Measurements from ENCODE around the gene ST8SIA5. TPM values are rescaled to one million over a fixed set of nuclear protein-coding genes. Genes with fewer than 3 reads are reported as not detected.

Gene ST8SIA5
- polyA plus RNA-seq, 3 donors, result not detected

GRCh38 chr18:46678041-46678440 is 78.8 kb downstream of the ST8SIA5 start:
- Mint-ChIP-seq H3K4me1 (peaks cover 7% of the 10 kb centered on the region), H3K4me3 (no peak overlapping the region), H3K27ac (no peak overlapping the region), H3K27me3 (ENCODE audit: low read depth in 3 of 3) (peaks cover 10 to 13% (median 10%) of the 10 kb centered on the region in 3 donors), H3K9me3 (peaks cover 0 to 4% (median 0%) of the 10 kb centered on the region in 7 donors), H3K36me3 (no peaks in the 10 kb centered on the region)
- Histone ChIP-seq H3K79me2 (ENCODE audit: insufficient read depth, low read length) (no peaks in the 10 kb centered on the region), H4K20me1 (ENCODE audit: insufficient read depth, low read length) (no peaks in the 10 kb centered on the region), H3K9me3 (replicated peaks in 1 of 2; ENCODE audit: control insufficient read depth in 1 of 2, insufficient read depth in 1 of 2, low read length in 2 of 2) (no peaks in the 10 kb centered on the region), H2AFZ (ENCODE audit: insufficient read depth, low read depth, low read length, poor library complexity, severe bottlenecking) (no peak overlapping the region), H3K27ac (ENCODE audit: low read depth in 1 of 2, low read length in 2 of 2) (no peak overlapping the region), H3K27me3 (ENCODE audit: control insufficient read depth in 2 of 2, insufficient read depth in 2 of 2, low read length in 2 of 2) (no peaks in the 10 kb centered on the region), H3K9ac (ENCODE audit: insufficient read depth, low read length, poor library complexity, severe bottlenecking) (no peak overlapping the region), H3K4me3 (replicated peaks in 1 of 3; ENCODE audit: low read depth in 2 of 3, low read length in 3 of 3) (no peak overlapping the region), H3K4me1 (ENCODE audit: control insufficient read depth in 1 of 2, insufficient read depth in 2 of 2, low read length in 2 of 2) (no peaks in the 10 kb centered on the region), H3K4me2 (replicated peaks; ENCODE audit: extremely low read depth, low read length, poor library complexity, severe bottlenecking) (no peak overlapping the region), H3K36me3 (replicated peaks in 1 of 2; ENCODE audit: control insufficient read depth in 1 of 2, insufficient read depth in 2 of 2, low read length in 2 of 2) (no peaks in the 10 kb centered on the region)
- intact Hi-C loops (cut with micrococcal nuclease), result no loop called here
- DNase-seq, result no peak
- WGBS (ENCODE audit: insufficient coverage), result 100% methylated on average over 1 of the region's 3 CpGs
- TF ChIP-seq CTCF (IDR thresholded peaks at IDR 0.05), result no peak

- Mint-ChIP-seq H3K36me3 (no peaks in the 10 kb centered on the region), H3K27me3 (ENCODE audit: low read depth in 3 of 3) (peaks cover 10 to 13% (median 13%) of the 10 kb centered on the region in 3 donors)
Observed at GRCh38 chr18:46677611-46678010, 79.2 kb downstream of the ST8SIA5 start.

More at GRCh38 chr18:46677611-46678010, 79.2 kb downstream of the ST8SIA5 start:
- 93% methylated on average over 2 of the region's 2 CpGs for WGBS (ENCODE audit: insufficient coverage)
- peaks cover 0 to 4% (median 0%) of the 10 kb centered on the region in 7 donors for H3K9me3 Mint-ChIP-seq
- Histone ChIP-seq H3K27ac (ENCODE audit: low read depth in 1 of 2, low read length in 2 of 2) (no peak overlapping the region), H4K20me1 (ENCODE audit: insufficient read depth, low read length) (no peaks in the 10 kb centered on the region), H2AFZ (ENCODE audit: insufficient read depth, low read depth, low read length, poor library complexity, severe bottlenecking) (no peak overlapping the region), H3K9me3 (replicated peaks in 1 of 2; ENCODE audit: control insufficient read depth in 1 of 2, insufficient read depth in 1 of 2, low read length in 2 of 2) (no peaks in the 10 kb centered on the region), H3K4me2 (replicated peaks; ENCODE audit: extremely low read depth, low read length, poor library complexity, severe bottlenecking) (no peak overlapping the region), H3K79me2 (ENCODE audit: insufficient read depth, low read length) (no peaks in the 10 kb centered on the region), H3K36me3 (replicated peaks in 1 of 2; ENCODE audit: control insufficient read depth in 1 of 2, insufficient read depth in 2 of 2, low read length in 2 of 2) (no peaks in the 10 kb centered on the region), H3K4me1 (ENCODE audit: control insufficient read depth in 1 of 2, insufficient read depth in 2 of 2, low read length in 2 of 2) (no peaks in the 10 kb centered on the region), H3K9ac (ENCODE audit: insufficient read depth, low read length, poor library complexity, severe bottlenecking) (no peak overlapping the region), H3K27me3 (ENCODE audit: control insufficient read depth in 2 of 2, insufficient read depth in 2 of 2, low read length in 2 of 2) (no peaks in the 10 kb centered on the region), H3K4me3 (replicated peaks in 1 of 3; ENCODE audit: low read depth in 2 of 3, low read length in 3 of 3) (no peak overlapping the region)
- no peak overlapping the region for H3K4me3 Mint-ChIP-seq
- peaks cover 7% of the 10 kb centered on the region for H3K4me1 Mint-ChIP-seq
- no peak overlapping the region for H3K27ac Mint-ChIP-seq
- intact Hi-C loops (cut with micrococcal nuclease), result no loop called here
- no peak for DNase-seq
- no peak for TF ChIP-seq CTCF (IDR thresholded peaks at IDR 0.05)

Measured in CD14-positive monocyte (primary cell).